Lung (tissue), 12 donors: ENCODE data around the gene GOLGA8J. TPM values are rescaled to one million over a fixed set of nuclear protein-coding genes. Genes with fewer than 3 reads are reported as not detected.
"Not testable (repeated sequence)": the region's sequence is repeated elsewhere in the genome, so short reads cannot be mapped to it uniquely, and the experiment has no call there.

ENCODE experiments used
- ATAC-seq: fragments of 200-7000 bp; cut with Tn5 transposase; one replicate; pipeline ENCODE4 v1.9.1; 2020; ENCODE audit warnings: moderate number of reproducible peaks; ENCODE audit not compliant: insufficient read depth, low FRiP score
- DNase-seq, 3 donors: peaks; one replicate each; pipeline ENCODE4 v3.0.0-alpha.2; 2013 to 2017
- H3K27ac ChIP-seq, 2 donors: one replicate each; pipeline ENCODE4 v1.5.1; 2013; ENCODE audit warnings: mild to moderate bottlenecking in 2 of 2, moderate library complexity in 2 of 2, control low read depth in 1 of 2, inconsistent platforms in 1 of 2, low read depth in 1 of 2, low read length in 1 of 2
- H3K27me3 ChIP-seq, 3 donors: one replicate each; pipeline ENCODE4 v1.5.1; 2013; ENCODE audit warnings: low read length in 2 of 3; ENCODE audit not compliant: control insufficient read depth in 3 of 3, insufficient read depth in 3 of 3
- H3K36me3 ChIP-seq, 4 donors: one replicate each; pipeline ENCODE4 v1.5.1; 2013; ENCODE audit warnings: low read length in 4 of 4, mild to moderate bottlenecking in 1 of 4, moderate library complexity in 1 of 4; ENCODE audit not compliant: control insufficient read depth in 4 of 4, insufficient read depth in 4 of 4
- H3K4me1 ChIP-seq, 5 donors: one replicate each; pipeline ENCODE4 v1.5.1; 2013; ENCODE audit warnings: low read length in 5 of 5, mild to moderate bottlenecking in 2 of 5, moderate library complexity in 1 of 5; ENCODE audit not compliant: control insufficient read depth in 5 of 5, insufficient read depth in 5 of 5
- H3K4me3 ChIP-seq: one replicate; pipeline ENCODE4 v1.5.1; 2013; ENCODE audit warnings: mild to moderate bottlenecking, control low read depth, moderate library complexity
- H3K9ac ChIP-seq, 2 donors: one replicate each; pipeline ENCODE4 v1.5.1; 2013; ENCODE audit warnings: low read length in 2 of 2, control low read depth in 1 of 2; ENCODE audit not compliant: insufficient read depth in 1 of 2
- H3K9me3 ChIP-seq, 4 donors: one replicate each; pipeline ENCODE4 v1.5.1; 2013; ENCODE audit warnings: low read length in 3 of 4, mild to moderate bottlenecking in 1 of 4, moderate library complexity in 1 of 4; ENCODE audit not compliant: control insufficient read depth in 4 of 4, insufficient read depth in 3 of 4
- CTCF ChIP-seq: IDR thresholded peaks from 2 replicates; pipeline ENCODE4 v1.5.1; 2012; ENCODE audit warnings: mild to moderate bottlenecking; ENCODE audit errors: control extremely low read depth, extremely low read depth
- WGBS, 2 donors: extraction: QIAGEN DNeasy Blood & Tissue Kit; methylation state at CpG; one replicate each; pipeline ENCODE4 v1.1.7; 2013; 5-methylcytosine and 5-hydroxymethylcytosine counted together
- polyA plus RNA-seq, 2 donors: library from polyadenylated mRNA; stranded (reverse); fragments of 200-250 nt; gene quantifications; one replicate each; pipeline ENCODE4 v1.2.1, GENCODE V29; 2013
- total RNA-seq, 2 donors: library from RNA; depleted of rRNA in 1 of 2; stranded (reverse); fragments of >200 nt in 1 of 2; gene quantifications; one replicate each; pipeline ENCODE4 v1.2.1, GENCODE V29; 2014 to 2021
- donor health status: control.
- donor health status: control.
- donor health status: Bipolar disorder and iron deficiency.
- donor health status: healthy.
- donor health status: DM: yes; HTN: yes; CAD: no.

The GOLGA8J gene
- total and polyA plus RNA-seq, 4 donors, result 0.20 TPM; not detected in 3

- no peak for TF ChIP-seq CTCF
These were observed 40.2 kb upstream of the GOLGA8J start for GRCh38 chr15:30042556-30042955.

GRCh38 chr15:30043211-30043655 is 39.5 kb upstream of the GOLGA8J start:
- Histone ChIP-seq H3K9ac (no peak overlapping the region), H3K4me3 (no peak overlapping the region), H3K9me3 (no peaks in the 10 kb centered on the region), H3K27ac (no peak overlapping the region), H3K4me1 (peaks cover 0 to 16% (median 0%) of the 10 kb centered on the region in 5 donors), H3K36me3 (no peaks in the 10 kb centered on the region), H3K27me3 (no peaks in the 10 kb centered on the region)
- ATAC-seq, result no peak
- DNase-seq, result peak in 2 of 3 donors; percentile 52 to 70
- TF ChIP-seq CTCF, result peak; percentile 13
- 27 to 43% methylated on average over 2 of the region's 2 CpGs for WGBS, 2 donors

More at GRCh38 chr15:30042556-30042955, 40.2 kb upstream of the GOLGA8J start:
- H3K4me3 ChIP-seq, result no peak overlapping the region
- peaks cover 0 to 4% (median 0%) of the 10 kb centered on the region in 4 donors for H3K9me3 ChIP-seq
- H3K27ac ChIP-seq, result no peak overlapping the region
- peaks cover 0 to 16% (median 0%) of the 10 kb centered on the region in 5 donors for H3K4me1 ChIP-seq
- WGBS, 2 donors, result 70 to 82% methylated on average over 4 of the region's 4 CpGs
- no peaks in the 10 kb centered on the region for H3K27me3 ChIP-seq
- no peak for DNase-seq
- no peaks in the 10 kb centered on the region for H3K36me3 ChIP-seq
- no peak for ATAC-seq
- no peak overlapping the region for H3K9ac ChIP-seq

- H3K4me3 ChIP-seq, result no peak overlapping the region
- WGBS, 2 donors, result 88 to 92% methylated on average over 40 to 42 of the region's 42 CpGs
- DNase-seq, result no peak
These were observed 38.4 kb upstream of the GOLGA8J start for GRCh38 chr15:30044377-30044776.

GRCh38 chr15:30044826-30045225 is 37.9 kb upstream of the GOLGA8J start:
- not testable (repeated sequence) for H3K27me3 ChIP-seq, H3K4me3 ChIP-seq, H3K27ac ChIP-seq, DNase-seq, H3K36me3 ChIP-seq, H3K9ac ChIP-seq, H3K9me3 ChIP-seq, ATAC-seq
- 90 to 93% methylated on average over 22 of the region's 22 CpGs for WGBS, 2 donors
- peaks cover 0 to 16% (median 0%) of the 10 kb centered on the region in 5 donors for H3K4me1 ChIP-seq

More at GRCh38 chr15:30044377-30044776, 38.4 kb upstream of the GOLGA8J start:
- no peak for TF ChIP-seq CTCF
- ATAC-seq, result no peak
- no peak overlapping the region for H3K9ac ChIP-seq
- no peaks in the 10 kb centered on the region for H3K36me3 ChIP-seq
- H3K4me1 ChIP-seq, result peaks cover 0 to 16% (median 0%) of the 10 kb centered on the region in 5 donors
- no peaks in the 10 kb centered on the region for H3K9me3 ChIP-seq
- no peaks in the 10 kb centered on the region for H3K27me3 ChIP-seq
- H3K27ac ChIP-seq, result no peak overlapping the region

GRCh38 chr15:30045248-30046041 is 37.3 kb upstream of the GOLGA8J start:
- not testable (repeated sequence) for H3K9me3 ChIP-seq, H3K36me3 ChIP-seq, H3K9ac ChIP-seq, H3K27ac ChIP-seq, H3K27me3 ChIP-seq, DNase-seq
- WGBS, 2 donors, result 63 to 71% methylated on average over 26 of the region's 26 CpGs
- peak; percentile 69 for ATAC-seq
- Histone ChIP-seq H3K4me3 (peak overlapping the region; percentile 3), H3K4me1 (peaks cover 0 to 16% (median 0%) of the 10 kb centered on the region in 5 donors)
